Neural progenitor cell (in vitro differentiated cells): ENCODE measurements around the gene MAP7D1. TPM values are rescaled to one million over a fixed set of nuclear protein-coding genes. Genes with fewer than 3 reads are reported as not detected.

ENCODE experiments used
- DNase-seq: peaks from one replicate; pipeline ENCODE4 v3.0.0-alpha.2; 2016; ENCODE audit warnings: low spot score
- H2AFZ ChIP-seq: fragments of 200-600 bp; sonication (generic); replicated peaks from 2 replicates; pipeline ENCODE4 v1.6.1; 2016; ENCODE audit warnings: antibody characterized with exemption
- H3F3A ChIP-seq: fragments of 200-600 bp; sonication (generic); 2 replicates; pipeline ENCODE4 v1.6.1; 2016; ENCODE audit warnings: antibody characterized with exemption, low read depth
- H3K27ac ChIP-seq: fragments of 200-600 bp; sonication (generic); 2 replicates; pipeline ENCODE4 v1.5.1; 2016; ENCODE audit warnings: mild to moderate bottlenecking
- H3K27me3 ChIP-seq: fragments of 200-600 bp; sonication (generic); 2 replicates; pipeline ENCODE4 v1.6.1; 2016; ENCODE audit warnings: mild to moderate bottlenecking, moderate library complexity
- H3K36me3 ChIP-seq: fragments of 200-600 bp; sonication (generic); 2 replicates; pipeline ENCODE4 v1.5.1; 2016
- H3K4me1 ChIP-seq: fragments of 200-600 bp; sonication (generic); 2 replicates; pipeline ENCODE4 v1.6.1; 2016; ENCODE audit warnings: mixed run types
- H3K4me2 ChIP-seq: fragments of 200-600 bp; sonication (generic); 2 replicates; pipeline ENCODE4 v1.6.1; 2016
- H3K4me3 ChIP-seq: fragments of 200-600 bp; sonication (generic); 2 replicates; pipeline ENCODE4 v1.5.1; 2016
- H3K79me2 ChIP-seq: fragments of 200-600 bp; sonication (generic); 2 replicates; pipeline ENCODE4 v1.6.1; 2016; ENCODE audit warnings: low read depth
- H3K9ac ChIP-seq: fragments of 200-600 bp; sonication (generic); 2 replicates; pipeline ENCODE4 v1.6.1; 2016
- H3K9me3 ChIP-seq: fragments of 200-600 bp; sonication (generic); 2 replicates; pipeline ENCODE4 v1.5.1; 2016; ENCODE audit warnings: low read depth
- H4K20me1 ChIP-seq: fragments of 200-600 bp; sonication (generic); 2 replicates; pipeline ENCODE4 v1.6.1; 2016; ENCODE audit warnings: low read depth
- H3K27ac Mint-ChIP-seq: 3 replicates; pipeline ENCODE4 v1.8.0; 2021; ENCODE audit warnings: mixed read lengths
- H3K27me3 Mint-ChIP-seq: 2 replicates; pipeline ENCODE4 v1.8.0; 2022; ENCODE audit warnings: low read depth, mild to moderate bottlenecking, inconsistent platforms, moderate library complexity, mixed read lengths; ENCODE audit not compliant: insufficient read depth
- H3K36me3 Mint-ChIP-seq: 3 replicates; pipeline ENCODE4 v1.8.0; 2021; ENCODE audit warnings: mixed read lengths
- H3K4me1 Mint-ChIP-seq: 3 replicates; pipeline ENCODE4 v1.8.0; 2021; ENCODE audit warnings: mixed read lengths
- H3K4me3 Mint-ChIP-seq: 3 replicates; pipeline ENCODE4 v1.8.0; 2021; ENCODE audit warnings: mild to moderate bottlenecking, moderate library complexity, mixed read lengths
- H3K9me3 Mint-ChIP-seq: 3 replicates; pipeline ENCODE4 v1.8.0; 2020; ENCODE audit warnings: mixed read lengths
- CTCF ChIP-seq: fragments of 200-600 bp; sonication (generic); IDR thresholded peaks from 2 replicates; pipeline ENCODE4 v1.5.1; 2017; ENCODE audit warnings: antibody characterized with exemption, mild to moderate bottlenecking
- EZH2 ChIP-seq: fragments of 200-600 bp; sonication (generic); IDR thresholded peaks from 2 replicates; pipeline ENCODE4 v1.6.1; 2017; ENCODE audit warnings: antibody characterized with exemption, mild to moderate bottlenecking, moderate library complexity
- EZH2phosphoT487 ChIP-seq: fragments of 200-600 bp; sonication (generic); IDR thresholded peaks from 2 replicates; pipeline ENCODE4 v1.6.1; 2017; ENCODE audit warnings: antibody characterized with exemption
- total RNA-seq: library from RNA; depleted of rRNA; stranded (reverse); fragments of >200 nt; gene quantifications from 2 replicates; pipeline ENCODE4 v1.2.3, GENCODE V29; 2015; ENCODE audit warnings: low replicate concordance

MAP7D1 gene
- total RNA-seq, 1 donor from 2014 or later: 35.0 TPM

- H3K9me3 ChIP-seq: no peaks in the 10 kb centered on the region
- H3K27me3 Mint-ChIP-seq: no peaks in the 10 kb centered on the region
- H3K79me2 ChIP-seq: no peaks in the 10 kb centered on the region
- peaks cover 12% of the 10 kb centered on the region for H3K4me1 Mint-ChIP-seq
- no peak overlapping the region for H3K27ac Mint-ChIP-seq
- TF ChIP-seq EZH2: no peak
- no peak for TF ChIP-seq EZH2phosphoT487
- TF ChIP-seq CTCF: no peak
- no peak overlapping the region for H3K9ac ChIP-seq
- no peak overlapping the region for H3K4me2 ChIP-seq
- peaks cover 5% of the 10 kb centered on the region for H3F3A ChIP-seq
- no peaks in the 10 kb centered on the region for H3K36me3 ChIP-seq
- peaks cover 6% of the 10 kb centered on the region for H3K4me1 ChIP-seq
- DNase-seq: no peak
- H3K4me3 Mint-ChIP-seq: no peak overlapping the region
- H2AFZ ChIP-seq: no peak overlapping the region
- no peaks in the 10 kb centered on the region for H3K9me3 Mint-ChIP-seq
- H3K36me3 Mint-ChIP-seq: no peaks in the 10 kb centered on the region
- H3K27me3 ChIP-seq: no peaks in the 10 kb centered on the region
- H3K27ac ChIP-seq: no peak overlapping the region
- H3K4me3 ChIP-seq: no peak overlapping the region
- no peaks in the 10 kb centered on the region for H4K20me1 ChIP-seq
Measured at GRCh38 chr1:36208978-36209703, 53.2 kb downstream of the MAP7D1 start.

- H3K27ac ChIP-seq: no peak overlapping the region
- no peak overlapping the region for H3K9ac ChIP-seq
- Mint-ChIP-seq H3K36me3 (no peaks in the 10 kb centered on the region), H3K9me3 (no peaks in the 10 kb centered on the region), H3K27ac (no peak overlapping the region), H3K4me3 (no peak overlapping the region), H3K27me3 (no peaks in the 10 kb centered on the region), H3K4me1 (peaks cover 8% of the 10 kb centered on the region)
- no peaks in the 10 kb centered on the region for H3K27me3 ChIP-seq
- H3K4me2 ChIP-seq: no peak overlapping the region
- no peak overlapping the region for H3K4me3 ChIP-seq
- no peak for DNase-seq
- TF ChIP-seq EZH2 (no peak), CTCF (no peak), EZH2phosphoT487 (no peak)
- H3K9me3 ChIP-seq: no peaks in the 10 kb centered on the region
- no peaks in the 10 kb centered on the region for H3K36me3 ChIP-seq
- peaks cover 2% of the 10 kb centered on the region for H3K4me1 ChIP-seq
- no peaks in the 10 kb centered on the region for H4K20me1 ChIP-seq
- no peaks in the 10 kb centered on the region for H3F3A ChIP-seq
- no peaks in the 10 kb centered on the region for H3K79me2 ChIP-seq
- no peak overlapping the region for H2AFZ ChIP-seq
Measured at GRCh38 chr1:36211307-36211706, 55.3 kb downstream of the MAP7D1 start.

GRCh38 chr1:36211841-36212240 lies 55.9 kb downstream of the MAP7D1 start:
- H3K27ac Mint-ChIP-seq: no peak overlapping the region
- Histone ChIP-seq H3F3A (no peaks in the 10 kb centered on the region), H4K20me1 (no peaks in the 10 kb centered on the region), H3K36me3 (no peaks in the 10 kb centered on the region), H3K27me3 (no peaks in the 10 kb centered on the region), H3K79me2 (no peaks in the 10 kb centered on the region), H3K9me3 (no peaks in the 10 kb centered on the region), H2AFZ (no peak overlapping the region), H3K9ac (no peak overlapping the region), H3K27ac (no peak overlapping the region), H3K4me3 (no peak overlapping the region), H3K4me2 (no peak overlapping the region), H3K4me1 (peaks cover 2% of the 10 kb centered on the region)
- no peak overlapping the region for H3K4me3 Mint-ChIP-seq
- H3K36me3 Mint-ChIP-seq: no peaks in the 10 kb centered on the region
- TF ChIP-seq EZH2phosphoT487: no peak
- no peak for TF ChIP-seq CTCF
- TF ChIP-seq EZH2: no peak
- no peak for DNase-seq
- peaks cover 6% of the 10 kb centered on the region for H3K4me1 Mint-ChIP-seq
- H3K27me3 Mint-ChIP-seq: no peaks in the 10 kb centered on the region
- no peaks in the 10 kb centered on the region for H3K9me3 Mint-ChIP-seq
